Melanocyte of skin (primary cell): ENCODE data around the gene MTFR2. TPM values are rescaled to one million over a fixed set of nuclear protein-coding genes. Genes with fewer than 3 reads are reported as not detected.

ENCODE experiments used
- total RNA-seq, 2 donors: library from RNA; depleted of rRNA; stranded (reverse); fragments of >200 nt; gene quantifications; 2 replicates each; pipeline ENCODE4 v1.2.3, GENCODE V29; 2012

The MTFR2 gene
- 10 to 100 TPM in 1 of 2 donors, 1 to 10 TPM in 1; 5.2 to 11.7 TPM for total RNA-seq

DNA sequence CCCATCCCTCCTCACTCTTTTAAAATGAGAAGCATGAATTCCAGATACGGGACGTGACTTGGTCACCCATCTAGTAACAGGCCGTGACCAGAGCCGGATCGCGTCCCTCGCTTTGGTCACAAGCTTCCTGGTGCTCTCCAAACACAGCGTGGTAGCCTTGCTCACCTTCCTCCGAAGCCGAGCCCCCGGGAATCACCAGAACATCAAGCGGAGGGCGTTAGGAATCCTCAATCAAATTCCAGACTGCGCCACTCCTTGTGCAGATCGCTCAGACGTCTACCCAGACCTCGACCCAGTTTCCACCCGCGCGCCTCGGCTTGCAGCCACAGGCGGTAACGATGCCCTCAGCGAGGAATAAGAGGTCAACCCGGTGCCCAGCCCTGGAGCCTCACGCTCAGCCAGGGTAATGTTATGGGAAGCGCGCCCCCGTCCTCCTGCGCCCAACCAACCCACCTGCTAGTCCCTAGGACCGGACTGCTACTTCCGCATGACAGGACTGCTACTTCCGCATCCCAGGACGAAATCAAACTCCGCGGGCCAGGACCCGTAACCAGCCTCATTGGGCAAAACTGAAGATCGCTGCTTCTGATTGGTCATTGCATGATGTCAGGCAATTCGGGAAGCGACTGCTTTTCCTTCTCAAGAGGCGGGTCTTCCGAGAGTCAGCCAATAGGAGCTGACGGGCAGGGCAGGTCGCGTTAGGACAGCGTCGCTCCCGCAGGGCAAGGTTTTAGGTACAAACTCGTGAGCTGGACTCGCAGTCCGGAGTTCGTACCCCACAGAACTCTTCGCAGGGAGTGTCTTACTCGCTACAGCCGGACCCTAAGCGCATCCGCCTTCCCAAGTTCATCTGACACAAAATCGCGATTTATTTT, at the start of gene MTFR2:
Gene MTFR2, minus strand, starts transcription at position 501 of the 875 bp plus-strand sequence. CDS start 1,212 bp downstream, outside the sequence.

GRCh38 chr6:136289579-136290409, 39.7 kb upstream of the MTFR2 start, which contains the start of gene BCLAF1:
BCLAF1 (minus strand) TSS chr6:136289846; CDS start chr6:136279866, 9,980 bp downstream.

Other genes with a start within 250 kb of the MTFR2 start
- gene BCLAF1, start 39.5 kb upstream of the MTFR2 start, total RNA-seq: 100 to 1,000 TPM; 114 TPM